H1 (cell line): ENCODE results near the gene SNF8. TPM values are rescaled to one million over a fixed set of nuclear protein-coding genes. Genes with fewer than 3 reads are reported as not detected.

Experiments
- CTCF ChIA-PET: fragments of 300-600 bp; sonication (Branson Sonifier 250); formaldehyde crosslinking; loops from one replicate; lab custom pipeline; 2021; ENCODE audit not compliant: partially characterized antibody; lab: Charles Lee
- POLR2A ChIA-PET: fragments of 300-600 bp; sonication (Branson Sonifier 250); formaldehyde crosslinking; loops from one replicate; lab custom pipeline; 2021; ENCODE audit warnings: inconsistent platforms; ENCODE audit not compliant: partially characterized antibody; lab: Charles Lee
- DNase-seq, 2 experiments: peaks; one replicate each; pipeline versions ENCODE4 v3.0.0 to v3.0.0-alpha.2; 2010 to 2022; ENCODE audit warnings: low spot score in 2 of 2, low read depth in 1 of 2, mixed read lengths in 1 of 2
- FAIRE-seq: peaks from 2 replicates; lab custom pipeline; 2011; peaks lifted over from hg19 to GRCh38; lab: Jason Lieb, UNC
- H2AFZ ChIP-seq: 2 replicates; pipeline ENCODE4 v1.8.1; 2012; ENCODE audit warnings: low read length, inconsistent platforms
- H2AK5ac ChIP-seq: 2 replicates; pipeline ENCODE4 v1.6.1; 2013; ENCODE audit warnings: low read depth, low read length
- H2BK120ac ChIP-seq: replicated peaks from 2 replicates; pipeline ENCODE3; 2013; ENCODE audit warnings: low read depth, low read length, inconsistent platforms
- H2BK12ac ChIP-seq: 2 replicates; pipeline ENCODE4 v1.6.1; 2013; ENCODE audit warnings: low read depth, low read length
- H2BK15ac ChIP-seq: 2 replicates; pipeline ENCODE4 v1.6.1; 2013; ENCODE audit warnings: low read length
- H2BK20ac ChIP-seq: 2 replicates; pipeline ENCODE4 v1.6.1; 2013; ENCODE audit warnings: low read length
- H2BK5ac ChIP-seq: 2 replicates; pipeline ENCODE4 v1.6.1; 2013; ENCODE audit warnings: low read depth, low read length
- H3K14ac ChIP-seq: 2 replicates; pipeline ENCODE4 v1.6.1; 2013; ENCODE audit warnings: inconsistent platforms; ENCODE audit not compliant: insufficient read length
- H3K18ac ChIP-seq: 2 replicates; pipeline ENCODE4 v1.6.1; 2013; ENCODE audit warnings: low read length; ENCODE audit errors: extremely low read depth
- H3K23ac ChIP-seq: 2 replicates; pipeline ENCODE4 v1.6.1; 2013; ENCODE audit warnings: inconsistent platforms; ENCODE audit not compliant: insufficient read length
- H3K23me2 ChIP-seq: 2 replicates; pipeline ENCODE4 v1.6.1; 2013; ENCODE audit warnings: low read depth, low read length
- H3K27ac ChIP-seq: 2 replicates; pipeline ENCODE4 v1.6.1; 2011; ENCODE audit warnings: low read depth, low read length, inconsistent platforms
- H3K27me3 ChIP-seq, 4 experiments: replicated peaks in 1 of 4; 1 replicate in 1 of 4; 2 replicates in 3 of 4; pipeline versions ENCODE4 v1.6.1 to v1.8.1; 2011 to 2013; ENCODE audit warnings: low read length in 3 of 4, mild to moderate bottlenecking in 3 of 4, inconsistent platforms in 2 of 4, mixed read lengths in 2 of 4, moderate library complexity in 1 of 4; ENCODE audit not compliant: control insufficient read depth in 3 of 4, insufficient read depth in 3 of 4; ENCODE audit errors: extremely low read depth in 1 of 4
- H3K36me3 ChIP-seq, 4 experiments: 2 replicates each; pipeline versions ENCODE4 v1.6.1 to v1.8.1; 2011 to 2013; ENCODE audit warnings: mild to moderate bottlenecking in 4 of 4, low read length in 3 of 4, moderate library complexity in 2 of 4, control low read depth in 1 of 4, inconsistent platforms in 1 of 4; ENCODE audit not compliant: insufficient read depth in 4 of 4, control insufficient read depth in 2 of 4
- H3K4ac ChIP-seq: replicated peaks from 2 replicates; pipeline ENCODE3; 2013; ENCODE audit warnings: low read length, low read depth, mixed read lengths, inconsistent platforms; ENCODE audit not compliant: insufficient read length
- H3K4me1 ChIP-seq, 4 experiments: replicated peaks in 1 of 4; 1 replicate in 1 of 4; 2 replicates in 3 of 4; pipeline versions ENCODE4 v1.6.1 to v1.8.1; 2011 to 2013; ENCODE audit warnings: low read length in 3 of 4, inconsistent platforms in 2 of 4, mixed read lengths in 1 of 4; ENCODE audit not compliant: insufficient read depth in 4 of 4, control insufficient read depth in 3 of 4
- H3K4me2 ChIP-seq, 2 experiments: 2 replicates each; pipeline versions ENCODE4 v1.6.1 to v1.8.1; 2011 to 2013; ENCODE audit warnings: low read depth in 2 of 2, low read length in 2 of 2, control low read depth in 1 of 2, inconsistent platforms in 1 of 2, mild to moderate bottlenecking in 1 of 2; ENCODE audit not compliant: insufficient read depth in 1 of 2
- H3K4me3 ChIP-seq, 4 experiments: fragments of 200-600, 300-600 bp in 1 of 4; sonication (generic), shearing (Covaris generic), sonication (Bioruptor Twin) in 1 of 4; 2 replicates each; pipeline versions ENCODE4 v1.5.1 to v1.8.1; 2011 to 2016; ENCODE audit warnings: low read length in 4 of 4, low read depth in 3 of 4, control low read depth in 2 of 4, inconsistent platforms in 2 of 4, mild to moderate bottlenecking in 2 of 4, mixed read lengths in 1 of 4, moderate library complexity in 1 of 4; ENCODE audit not compliant: insufficient read depth in 2 of 4; ENCODE audit errors: extremely low read depth in 1 of 4
- H3K56ac ChIP-seq: replicated peaks from 2 replicates; pipeline ENCODE3; 2013; ENCODE audit warnings: low read depth, mild to moderate bottlenecking, mixed read lengths, low read length, inconsistent platforms; ENCODE audit not compliant: insufficient read length
- H3K79me1 ChIP-seq: 2 replicates; pipeline ENCODE4 v1.6.1; 2013; ENCODE audit warnings: low read depth, low read length, control low read depth
- H3K79me2 ChIP-seq, 2 experiments: 2 replicates each; pipeline versions ENCODE4 v1.6.1 to v1.8.1; 2012 to 2013; ENCODE audit warnings: low read length in 2 of 2, mild to moderate bottlenecking in 2 of 2, inconsistent platforms in 1 of 2; ENCODE audit not compliant: insufficient read depth in 2 of 2, control insufficient read depth in 1 of 2
- H3K9ac ChIP-seq, 4 experiments: replicated peaks in 1 of 4; 1 replicate in 1 of 4; 2 replicates in 3 of 4; pipeline versions ENCODE4 v1.6.1 to v1.8.1; 2011 to 2013; ENCODE audit warnings: low read depth in 3 of 4, low read length in 3 of 4, control low read depth in 2 of 4, mild to moderate bottlenecking in 2 of 4, moderate library complexity in 2 of 4, inconsistent platforms in 1 of 4; ENCODE audit errors: extremely low read depth in 1 of 4
- H3K9me3 ChIP-seq, 2 experiments: 2 replicates each; pipeline versions ENCODE4 v1.6.1 to v1.8.1; 2012 to 2013; ENCODE audit warnings: mild to moderate bottlenecking in 2 of 2, moderate library complexity in 2 of 2, control low read depth in 1 of 2, inconsistent platforms in 1 of 2, low read depth in 1 of 2, low read length in 1 of 2, mixed read lengths in 1 of 2; ENCODE audit not compliant: insufficient read depth in 2 of 2
- H4K20me1 ChIP-seq, 2 experiments: replicated peaks in 1 of 2; 2 replicates each; pipeline versions ENCODE3 to v1.8.1; 2011 to 2013; ENCODE audit warnings: inconsistent platforms in 2 of 2, low read length in 2 of 2, mild to moderate bottlenecking in 1 of 2; ENCODE audit not compliant: insufficient read depth in 2 of 2, control insufficient read depth in 1 of 2
- H4K5ac ChIP-seq: 2 replicates; pipeline ENCODE4 v1.6.1; 2013; ENCODE audit warnings: low read length, low read depth, mixed read lengths, inconsistent platforms; ENCODE audit not compliant: insufficient read length
- H4K8ac ChIP-seq: 2 replicates; pipeline ENCODE4 v1.8.0; 2013; ENCODE audit warnings: mild to moderate bottlenecking, moderate library complexity, low read length, inconsistent platforms; ENCODE audit not compliant: insufficient read depth; ENCODE audit errors: extremely low read depth
- H4K91ac ChIP-seq: replicated peaks from 2 replicates; pipeline ENCODE3; 2013; ENCODE audit warnings: low read length, mixed read lengths, inconsistent platforms; ENCODE audit not compliant: insufficient read length
- FOSL1 ChIP-seq: IDR thresholded peaks from 2 replicates; pipeline ENCODE4 v1.6.1; 2011; ENCODE audit warnings: mild to moderate bottlenecking, low read depth, low read length, moderate library complexity; ENCODE audit not compliant: insufficient read depth
- GABPA ChIP-seq: IDR thresholded peaks from 2 replicates; pipeline ENCODE4 v1.6.1; 2011; ENCODE audit warnings: mild to moderate bottlenecking, low read length, moderate library complexity, borderline replicate concordance; ENCODE audit not compliant: insufficient read depth
- RAD21 ChIP-seq, 2 experiments: IDR thresholded peaks in 1 of 2; conservative IDR thresholded peaks in 1 of 2; 2 replicates each; pipeline ENCODE4 v1.6.1; 2011; ENCODE audit warnings: low read depth in 2 of 2, low read length in 2 of 2, improper control_type of control experiment in 1 of 2, inconsistent platforms in 1 of 2, mild to moderate bottlenecking in 1 of 2, moderate library complexity in 1 of 2
- TCF12 ChIP-seq: IDR thresholded peaks from 2 replicates; pipeline ENCODE4 v1.6.1; 2011; ENCODE audit warnings: low read depth, mild to moderate bottlenecking, low read length
- YY1 ChIP-seq: IDR thresholded peaks from 2 replicates; pipeline ENCODE4 v1.6.1; 2011; ENCODE audit warnings: low read depth, mild to moderate bottlenecking, low read length
- WGBS, 2 experiments: shearing (Covaris generic) in 1 of 2; methylation state at CpG; one replicate each; pipeline versions ENCODE4 v1.1.6 to v1.1.7; 2013 to 2015; ENCODE audit warnings: low lambda C conversion rate in 2 of 2, mixed read lengths in 2 of 2, inconsistent platforms in 1 of 2, low coverage in 1 of 2, missing lambda C conversion rate in 1 of 2; ENCODE audit not compliant: insufficient replicate concordance in 2 of 2, insufficient coverage in 1 of 2, insufficient read length in 1 of 2; ENCODE audit errors: extremely low coverage in 1 of 2, missing lambda C conversion rate in 1 of 2; 5-methylcytosine and 5-hydroxymethylcytosine counted together
- polyA plus RNA-seq, 7 experiments: library from polyadenylated mRNA; depleted of rRNA in 3 of 7; stranded (reverse) in 5 of 7; unstranded in 2 of 7; fragments of >200 nt in 5 of 7; fragments of 200-250 nt in 2 of 7; gene quantifications; 1 replicate in 5 of 7; 2 replicates in 1 of 7; 4 replicates in 1 of 7; pipeline versions ENCODE4 v1.2.1 to v1.2.3, GENCODE V29; 2011 to 2013; ENCODE audit warnings: missing spikeins in 2 of 7, mixed read lengths in 2 of 7
- total RNA-seq: library from RNA; stranded (reverse); fragmentation: NEBNext Ultra II Directional; extraction: Animal tissue kit (Norgen Biotek cat#: 25700); gene quantifications from 2 replicates; pipeline ENCODE4 v1.2.1, GENCODE V29; 2021
- TF ChIP-seq, protein P1 (sequence below), 3 experiments: IDR thresholded peaks; 1 replicate in 2 of 3; 2 replicates in 1 of 3; pipeline versions ENCODE4 v1.5.1 to v1.6.1; 2011; ENCODE audit warnings: low read length in 3 of 3, mild to moderate bottlenecking in 3 of 3, inconsistent platforms in 2 of 3, low read depth in 1 of 3, moderate library complexity in 1 of 3; ENCODE audit not compliant: insufficient read depth in 1 of 3; ENCODE audit errors: control extremely low read depth in 1 of 3

SNF8 gene
- total and polyA plus RNA-seq, 2 of the 8 experiments (the other 6 are each of a cell fraction or from before 2014, with no cell fraction given), result 132 to 133 TPM

DNA sequence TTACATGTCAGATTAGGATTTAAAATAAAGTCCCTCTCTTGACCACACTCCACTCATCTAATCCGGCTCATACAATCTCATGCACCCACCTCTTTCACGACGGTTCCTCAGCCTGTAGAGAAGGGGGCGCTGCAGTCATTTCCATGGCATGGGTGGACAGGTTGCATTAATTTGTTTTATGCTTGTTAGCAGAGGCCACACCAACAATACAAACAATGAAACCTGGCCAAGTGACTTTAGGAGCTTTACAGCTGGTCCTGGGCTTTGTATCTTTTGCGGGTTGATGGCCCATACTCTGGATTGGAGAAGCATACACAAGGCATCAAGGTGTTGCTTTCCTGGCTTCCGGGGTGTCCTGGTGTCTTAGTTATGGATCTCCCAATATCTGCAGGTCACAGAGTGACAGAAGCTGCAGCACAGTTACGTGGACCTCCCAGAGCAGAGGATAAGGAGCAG lies 9.7 kb upstream of the SNF8 start:
- H2BK15ac ChIP-seq, result peak overlapping the region; percentile 1; the same call in 1 of the 2 replicates
- H4K91ac ChIP-seq, result peak overlapping the region; percentile 6
- 0 out of 2 replicates have a peak overlapping the region, but pooled peaks have one; percentile 6 for H2BK20ac ChIP-seq
- H3K4ac ChIP-seq, result no peak overlapping the region
- H3K4me2 ChIP-seq, result no peak overlapping the region
- POLR2A ChIA-PET, result interaction anchor here (0.6 to 3.0 kb wide), 14 partner anchors 11 to 101 kb away, joined by 3 to 17 read pairs (median 4); partner anchors contain the start of genes IGF2BP1 and SNF8
- H3K79me1 ChIP-seq, result no peaks in the 10 kb centered on the region
- H2AK5ac ChIP-seq, result no peak overlapping the region
- H2BK5ac ChIP-seq, result no peak overlapping the region
- H3K79me2 ChIP-seq, result no peaks in the 10 kb centered on the region
- H2AFZ ChIP-seq, result peak overlapping the region; percentile 78
- no peak overlapping the region for H3K14ac ChIP-seq
- no peak overlapping the region for H3K56ac ChIP-seq
- no peaks in the 10 kb centered on the region for H3K9me3 ChIP-seq
- peak; percentile 50 for FAIRE-seq
- H4K5ac ChIP-seq, result no peak overlapping the region
- H2BK12ac ChIP-seq, result no peak overlapping the region
- no peaks in the 10 kb centered on the region for H4K20me1 ChIP-seq
- CTCF ChIA-PET, result interaction anchor here (0.6 to 3.9 kb wide), 33 partner anchors 8 to 1103 kb away, joined by 3 to 59 read pairs (median 4); partner anchors contain the start of genes GIP and IGF2BP1
- peak in 1 of 2 experiments; percentile 70 for DNase-seq
- TF ChIP-seq GABPA (0 out of 2 replicates have a peak, but pooled peaks have one; percentile 29), RAD21 (IDR thresholded peaks at IDR 0.05 in 1 of 2, conservative IDR thresholded peaks at IDR 0.05 in 1 of 2; ENCODE audit: low read depth in 2 of 2, low read length in 2 of 2) (peak; percentile 89 to 95), YY1 (0 out of 2 replicates have a peak, but pooled peaks have one; percentile 26), FOSL1 (no peak), TCF12 (no peak)
- TF ChIP-seq, protein P1, sequence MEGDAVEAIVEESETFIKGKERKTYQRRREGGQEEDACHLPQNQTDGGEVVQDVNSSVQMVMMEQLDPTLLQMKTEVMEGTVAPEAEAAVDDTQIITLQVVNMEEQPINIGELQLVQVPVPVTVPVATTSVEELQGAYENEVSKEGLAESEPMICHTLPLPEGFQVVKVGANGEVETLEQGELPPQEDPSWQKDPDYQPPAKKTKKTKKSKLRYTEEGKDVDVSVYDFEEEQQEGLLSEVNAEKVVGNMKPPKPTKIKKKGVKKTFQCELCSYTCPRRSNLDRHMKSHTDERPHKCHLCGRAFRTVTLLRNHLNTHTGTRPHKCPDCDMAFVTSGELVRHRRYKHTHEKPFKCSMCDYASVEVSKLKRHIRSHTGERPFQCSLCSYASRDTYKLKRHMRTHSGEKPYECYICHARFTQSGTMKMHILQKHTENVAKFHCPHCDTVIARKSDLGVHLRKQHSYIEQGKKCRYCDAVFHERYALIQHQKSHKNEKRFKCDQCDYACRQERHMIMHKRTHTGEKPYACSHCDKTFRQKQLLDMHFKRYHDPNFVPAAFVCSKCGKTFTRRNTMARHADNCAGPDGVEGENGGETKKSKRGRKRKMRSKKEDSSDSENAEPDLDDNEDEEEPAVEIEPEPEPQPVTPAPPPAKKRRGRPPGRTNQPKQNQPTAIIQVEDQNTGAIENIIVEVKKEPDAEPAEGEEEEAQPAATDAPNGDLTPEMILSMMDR (IDR thresholded peaks at IDR 0.05; ENCODE audit: control extremely low read depth in 1 of 3, insufficient read depth in 1 of 3, low read depth in 1 of 3, low read length in 3 of 3), result peak; percentile 77 to 81 (median 80)
- TF ChIP-seq, all 59 proteins: peak for 4
- H3K4me1 ChIP-seq, result peaks cover 0 to 5% (median 3%) of the 10 kb centered on the region in 4 experiments; a peak in 3 of 7 replicates
- no peak overlapping the region for H3K23ac ChIP-seq
- H3K27ac ChIP-seq, result no peak overlapping the region
- no peaks in the 10 kb centered on the region for H3K23me2 ChIP-seq
- H3K9ac ChIP-seq, result no peak overlapping the region
- WGBS, 2 experiments, result 41% methylated on average over 7 of the region's 7 CpGs; no CpG with 5 or more reads in 1 of the 2 experiments
- H3K36me3 ChIP-seq, result no peaks in the 10 kb centered on the region
- H4K8ac ChIP-seq, result no peak overlapping the region; the same call in 1 of the 2 replicates
- no peak overlapping the region for H2BK120ac ChIP-seq
- H3K18ac ChIP-seq, result peak overlapping the region; percentile 33; the same call in 1 of the 2 replicates
- H3K4me3 ChIP-seq, result no peak overlapping the region
- no peaks in the 10 kb centered on the region for H3K27me3 ChIP-seq
